Heart right ventricle (tissue), 16 donors: ENCODE results near the gene MTARC2. TPM values are rescaled to one million over a fixed set of nuclear protein-coding genes. Genes with fewer than 3 reads are reported as not detected.

Experiments
- ATAC-seq, 8 donors: fragments of 200-7000 bp; cut with Tn5 transposase; one replicate each; pipeline ENCODE4 v1.9.1; 2020; ENCODE audit warnings: mild to moderate bottlenecking in 8 of 8, moderate library complexity in 8 of 8, moderate number of reproducible peaks in 1 of 8
- DNase-seq, 2 donors: peaks; one replicate each; pipeline ENCODE4 v3.0.0-alpha.2; 2020
- H3K27ac ChIP-seq, 10 donors: fragments of 200-600 bp; sonication (generic) in 2 of 10; one replicate each; pipeline versions ENCODE4 v1.5.0 to v1.8.0; 2020 to 2022; ENCODE audit warnings: mild to moderate bottlenecking in 3 of 10
- H3K27me3 ChIP-seq, 7 donors: fragments of 200-600 bp; one replicate each; pipeline ENCODE4 v1.8.0; 2021 to 2022; ENCODE audit warnings: mild to moderate bottlenecking in 2 of 7
- H3K36me3 ChIP-seq, 9 donors: fragments of 200-600 bp; sonication (generic) in 1 of 9; one replicate each; pipeline versions ENCODE4 v1.5.0 to v1.8.0; 2020 to 2022; ENCODE audit warnings: mild to moderate bottlenecking in 2 of 9
- H3K4me1 ChIP-seq, 9 donors: fragments of 200-600 bp; sonication (generic) in 1 of 9; one replicate each; pipeline versions ENCODE4 v1.5.0 to v1.8.0; 2020 to 2022; ENCODE audit warnings: mild to moderate bottlenecking in 4 of 9
- H3K4me3 ChIP-seq, 10 donors: fragments of 200-600 bp; sonication (generic) in 2 of 10; one replicate each; pipeline versions ENCODE4 v1.5.0 to v1.8.0; 2020 to 2022; ENCODE audit warnings: mild to moderate bottlenecking in 7 of 10, moderate library complexity in 2 of 10
- H3K9me3 ChIP-seq, 11 donors: fragments of 200-600 bp in 10 of 11; sonication (generic) in 2 of 11; one replicate each; pipeline versions ENCODE4 v1.5.0 to v1.8.0; 2013 to 2022; ENCODE audit warnings: mild to moderate bottlenecking in 2 of 11, control low read depth in 1 of 11, moderate library complexity in 1 of 11
- CTCF ChIP-seq, 9 donors: fragments of 200-600 bp; sonication (generic) in 2 of 9; IDR thresholded peaks; one replicate each; pipeline versions ENCODE4 v1.5.0 to v1.8.0; 2021 to 2022; ENCODE audit warnings: antibody characterized with exemption in 9 of 9, mild to moderate bottlenecking in 5 of 9, moderate library complexity in 1 of 9
- WGBS, 2 donors: extraction: QIAGEN DNeasy Blood & Tissue Kit; methylation state at CpG; one replicate each; pipeline ENCODE4 v1.1.7; 2013; ENCODE audit warnings: inconsistent platforms in 1 of 2; 5-methylcytosine and 5-hydroxymethylcytosine counted together
- intact Hi-C, 10 donors: fragments of 100-400 bp; cut with DNase I; formaldehyde crosslinking; loops; one replicate each; pipeline versions ENCODE4 v1.11.1 to v1.14.2; 2022
- polyA plus RNA-seq, 2 donors: library from polyadenylated mRNA; stranded (reverse); fragments of 200-250 nt; gene quantifications; one replicate each; pipeline ENCODE4 v1.2.3, GENCODE V29; 2013
- total RNA-seq, 10 donors: library from RNA; stranded (reverse); fragmentation: NEBNext Ultra II Directional in 3 of 10; extraction: Animal tissue kit (Norgen Biotek cat#: 25700) in 3 of 10; gene quantifications; one replicate each; pipeline versions ENCODE4 v1.2.1 to v1.2.4, GENCODE V29; 2021 to 2023
- donor health status: Arrhythmogenic right ventricular cardiomyopathy.
- donor health status: ischemic (EF 13 %, LVEDD 7.1; RV severe dilation, severe dysfunction).
- donor health status: healthy with polysubstance abuse.
- donor health status: DM: no; HTN: yes; CAD: no.
- donor health status: DM: no; HTN: no; CAD: no.
- donor health status: ischemic (EF 25% LVEDD 6.9; RV normal size, moderate dysfunction).
- donor health status: ischemic (EF 25% LVEDD 5.7; RV mildly dilated, moderate dysfunction).
- donor health status: healthy.
- donor health status: DM: yes; HTN: yes; CAD: no.
- donor health status: Ischemic cardiomyopathy.
- donor health status: ischemic (EF 35%, LVEDD 5.7; RV mildly dilated, moderate dysfunction).
- donor health status: nonischemic (EF 11% LVEDD 7.7; RV severe dilation, severe dysfunction).
- donor health status: DM: yes; HTN: yes; CAD: no.
- donor health status: PGD.
- donor health status: ischemic (EF 29% LVEDD 5.4; RV normal size, mild dysfunction).
- donor health status: nonischemic (EF 23%, LVEDD 6.1; RV moderate dilation, normal function).

MTARC2 gene
- total and polyA plus RNA-seq, 12 donors: 13.0 to 32.3 (median 26.6) TPM

GRCh38 chr1:220798338-220798737 is 50.2 kb downstream of the MTARC2 start:
- no peaks in the 10 kb centered on the region for H3K9me3 ChIP-seq
- DNase-seq (no peak), ATAC-seq (no peak)
- no peak for TF ChIP-seq CTCF (IDR thresholded peaks at IDR 0.05)
- H3K4me3 ChIP-seq: no peak overlapping the region
- intact Hi-C loops: no loop called here
- WGBS, 2 donors: 93 to 98% methylated on average over 2 of the region's 2 CpGs
- H3K36me3 ChIP-seq: peaks cover 0 to 41% (median 0%) of the 10 kb centered on the region in 9 donors
- no peaks in the 10 kb centered on the region for H3K27me3 ChIP-seq
- H3K4me1 ChIP-seq: peaks cover 0 to 23% (median 5%) of the 10 kb centered on the region in 9 donors
- H3K27ac ChIP-seq: peak overlapping the region in 1 of 10 donors; percentile 64

GRCh38 chr1:220800262-220800661 is 52.1 kb downstream of the MTARC2 start:
- 78 to 81% methylated on average over 6 of the region's 6 CpGs for WGBS, 2 donors
- Histone ChIP-seq H3K36me3 (peaks cover 0 to 46% (median 0%) of the 10 kb centered on the region in 9 donors), H3K27ac (no peak overlapping the region), H3K27me3 (no peaks in the 10 kb centered on the region), H3K9me3 (no peaks in the 10 kb centered on the region), H3K4me1 (peaks cover 0 to 23% (median 5%) of the 10 kb centered on the region in 9 donors), H3K4me3 (no peak overlapping the region)
- no peak for TF ChIP-seq CTCF (IDR thresholded peaks at IDR 0.05)
- no peak for ATAC-seq
- DNase-seq: no peak
- intact Hi-C loops: loop anchor here in 1 of 10 donors (10.0 kb wide), 1 partner anchor 405 kb away; no protein-coding TSS in a partner anchor

GRCh38 chr1:220803401-220804201 is 55.5 kb downstream of the MTARC2 start:
- DNase-seq (peak in 1 of 2 donors; percentile 38), ATAC-seq (peak in 6 of 8 donors; percentile 55 to 77 (median 58))
- WGBS, 2 donors: 70 to 77% methylated on average over 10 of the region's 10 CpGs
- peaks cover 0 to 46% (median 0%) of the 10 kb centered on the region in 9 donors for H3K36me3 ChIP-seq
- intact Hi-C loops: loop anchor here in 1 of 10 donors (10.0 kb wide), 1 partner anchor 401 kb away; no protein-coding TSS in a partner anchor
- no peak overlapping the region for H3K4me3 ChIP-seq
- peaks cover 0 to 3% (median 0%) of the 10 kb centered on the region in 9 donors for H3K4me1 ChIP-seq
- peak; percentile 69 to 92 (median 83) for TF ChIP-seq CTCF (IDR thresholded peaks at IDR 0.05)
- H3K27me3 ChIP-seq: no peaks in the 10 kb centered on the region
- H3K9me3 ChIP-seq: no peaks in the 10 kb centered on the region
- no peak overlapping the region for H3K27ac ChIP-seq

GRCh38 chr1:220804202-220804586 is 56.1 kb downstream of the MTARC2 start:
- WGBS, 2 donors: 83 to 84% methylated on average over 5 of the region's 5 CpGs
- DNase-seq (no peak), ATAC-seq (no peak)
- intact Hi-C loops: loop anchor here in 1 of 10 donors (10.0 kb wide), 1 partner anchor 401 kb away; no protein-coding TSS in a partner anchor
- Histone ChIP-seq H3K9me3 (no peaks in the 10 kb centered on the region), H3K27me3 (no peaks in the 10 kb centered on the region), H3K36me3 (peaks cover 0 to 40% (median 0%) of the 10 kb centered on the region in 9 donors), H3K27ac (no peak overlapping the region), H3K4me1 (peaks cover 0 to 6% (median 0%) of the 10 kb centered on the region in 9 donors), H3K4me3 (no peak overlapping the region)
- TF ChIP-seq CTCF (IDR thresholded peaks at IDR 0.05): no peak
